HEK293 (cell line): ENCODE measurements around the gene HFM1.

Experiments used
- CTCF ChIA-PET: fragments of 350-600 bp; formaldehyde crosslinking; extraction: SDS; loops from one replicate; lab custom pipeline; 2021; ENCODE audit warnings: antibody characterized with exemption; lab: Yijun Ruan, JAX
- POLR2A ChIA-PET: fragments of 300-600 bp; formaldehyde crosslinking; extraction: SDS; loops from one replicate; lab custom pipeline; 2020; ENCODE audit warnings: antibody characterized with exemption, inconsistent platforms; lab: Yijun Ruan, JAX
- H3K27ac ChIP-seq: fragments of 200-500 bp; sonication (Bioruptor generic); 2 replicates; pipeline ENCODE4 v1.5.1; 2014; ENCODE audit warnings: low read depth, low read length, control low read depth, inconsistent platforms; ENCODE audit errors: extremely low read depth
- H3K36me3 ChIP-seq, 2 experiments: fragments of 200-500 bp in 1 of 2; sonication (Bioruptor generic) in 1 of 2; 1 replicate in 1 of 2; 2 replicates in 1 of 2; pipeline ENCODE4 v1.5.1; 2014 to 2017; ENCODE audit warnings: inconsistent platforms in 2 of 2, low read length in 2 of 2; ENCODE audit not compliant: control insufficient read depth in 2 of 2, insufficient read depth in 1 of 2
- H3K4me1 ChIP-seq: fragments of 200-500 bp; sonication (Bioruptor generic); 2 replicates; pipeline ENCODE4 v1.5.1; 2014; ENCODE audit warnings: mild to moderate bottlenecking, low read length, inconsistent platforms; ENCODE audit not compliant: control insufficient read depth, insufficient read depth
- H3K4me3 ChIP-seq: 2 replicates; pipeline ENCODE4 v1.5.1; 2011; ENCODE audit warnings: low read depth, mild to moderate bottlenecking, control low read depth, low read length, moderate library complexity
- H3K9me3 ChIP-seq: fragments of 200-500 bp; sonication (Bioruptor generic); 2 replicates; pipeline ENCODE4 v1.5.1; 2014; ENCODE audit warnings: low read depth, low read length, inconsistent platforms; ENCODE audit not compliant: control insufficient read depth, insufficient read depth
- HOXA7 ChIP-seq: sonication (generic); formaldehyde crosslinking; IDR thresholded peaks from 2 replicates; pipeline ENCODE4 v1.8.1; 2022; ENCODE audit warnings: missing genetic modification reagents, borderline replicate concordance
- MYNN ChIP-seq: fragments of 450-650 bp; formaldehyde crosslinking; IDR thresholded peaks from 2 replicates; pipeline ENCODE4 v1.5.1; 2016; ENCODE audit warnings: missing biosample characterization, missing genetic modification characterization, borderline replicate concordance
- SCRT2 ChIP-seq: fragments of 450-650 bp; formaldehyde crosslinking; IDR thresholded peaks from 2 replicates; pipeline ENCODE4 v1.5.1; 2016; ENCODE audit warnings: missing biosample characterization, missing genetic modification characterization
- ZFP37 ChIP-seq: fragments of 450-650 bp; formaldehyde crosslinking; IDR thresholded peaks from 2 replicates; pipeline ENCODE4 v1.5.1; 2016; ENCODE audit warnings: missing biosample characterization, missing genetic modification characterization
- ZFP69B ChIP-seq: fragments of 450-650 bp; formaldehyde crosslinking; IDR thresholded peaks from 2 replicates; pipeline ENCODE4 v1.5.1; 2016; ENCODE audit warnings: missing biosample characterization, missing genetic modification characterization
- ZNF132 ChIP-seq: fragments of 450-650 bp; formaldehyde crosslinking; IDR thresholded peaks from 2 replicates; pipeline ENCODE4 v1.5.1; 2017; ENCODE audit warnings: missing biosample characterization, missing genetic modification characterization, borderline replicate concordance
- ZNF169 ChIP-seq: fragments of 450-650 bp; formaldehyde crosslinking; IDR thresholded peaks from 2 replicates; pipeline ENCODE4 v1.5.1; 2016; ENCODE audit warnings: missing biosample characterization, missing genetic modification characterization
- ZNF174 ChIP-seq: fragments of 450-650 bp; formaldehyde crosslinking; IDR thresholded peaks from 2 replicates; pipeline ENCODE4 v1.5.0; 2017; ENCODE audit warnings: missing biosample characterization, mild to moderate bottlenecking, missing genetic modification characterization
- ZNF175 ChIP-seq: fragments of 450-650 bp; formaldehyde crosslinking; IDR thresholded peaks from 2 replicates; pipeline ENCODE4 v1.5.1; 2016; ENCODE audit warnings: missing biosample characterization, missing genetic modification characterization
- ZNF335 ChIP-seq: fragments of 450-650 bp; formaldehyde crosslinking; conservative IDR thresholded peaks from 2 replicates; pipeline ENCODE4 v1.5.1; 2016; ENCODE audit warnings: missing biosample characterization, missing genetic modification characterization
- ZNF501 ChIP-seq: fragments of 450-650 bp; formaldehyde crosslinking; IDR thresholded peaks from 2 replicates; pipeline ENCODE4 v1.5.1; 2016; ENCODE audit warnings: missing biosample characterization, missing genetic modification characterization
- ZNF530 ChIP-seq: fragments of 450-650 bp; formaldehyde crosslinking; IDR thresholded peaks from 2 replicates; pipeline ENCODE4 v1.5.1; 2016; ENCODE audit warnings: low read depth, missing biosample characterization, missing genetic modification characterization
- ZNF585B ChIP-seq: fragments of 450-650 bp; formaldehyde crosslinking; IDR thresholded peaks from 2 replicates; pipeline ENCODE4 v1.5.1; 2016; ENCODE audit warnings: missing biosample characterization, missing genetic modification characterization
- ZNF791 ChIP-seq: fragments of 450-650 bp; formaldehyde crosslinking; IDR thresholded peaks from 2 replicates; pipeline ENCODE4 v1.5.1; 2016; ENCODE audit warnings: missing biosample characterization, missing genetic modification characterization
- ZSCAN23 ChIP-seq: fragments of 450-650 bp; formaldehyde crosslinking; IDR thresholded peaks from 2 replicates; pipeline ENCODE4 v1.5.1; 2016; ENCODE audit warnings: missing biosample characterization, missing genetic modification characterization
- TF ChIP-seq, protein P1 (sequence below): fragments of 450-650 bp; formaldehyde crosslinking; IDR thresholded peaks from 2 replicates; pipeline ENCODE4 v1.5.1; 2017; ENCODE audit warnings: missing biosample characterization, missing genetic modification characterization
- TF ChIP-seq, protein P2 (sequence below): fragments of 450-650 bp; formaldehyde crosslinking; IDR thresholded peaks from 2 replicates; pipeline ENCODE4 v1.5.1; 2016; ENCODE audit warnings: missing biosample characterization, missing genetic modification characterization, borderline replicate concordance
- TF ChIP-seq, protein P3 (sequence below): fragments of 450-650 bp; formaldehyde crosslinking; IDR thresholded peaks from 2 replicates; pipeline ENCODE4 v1.5.1; 2016; ENCODE audit warnings: missing biosample characterization, missing genetic modification characterization
- TF ChIP-seq, protein P4 (sequence below): fragments of 450-650 bp; formaldehyde crosslinking; IDR thresholded peaks from 2 replicates; pipeline ENCODE4 v1.5.1; 2016; ENCODE audit warnings: missing biosample characterization, missing genetic modification characterization
- TF ChIP-seq, protein P5 (sequence below): fragments of 450-650 bp; formaldehyde crosslinking; IDR thresholded peaks from 2 replicates; pipeline ENCODE4 v1.5.0; 2017; ENCODE audit warnings: missing biosample characterization, missing genetic modification characterization, borderline replicate concordance

HFM1 gene

DNA sequence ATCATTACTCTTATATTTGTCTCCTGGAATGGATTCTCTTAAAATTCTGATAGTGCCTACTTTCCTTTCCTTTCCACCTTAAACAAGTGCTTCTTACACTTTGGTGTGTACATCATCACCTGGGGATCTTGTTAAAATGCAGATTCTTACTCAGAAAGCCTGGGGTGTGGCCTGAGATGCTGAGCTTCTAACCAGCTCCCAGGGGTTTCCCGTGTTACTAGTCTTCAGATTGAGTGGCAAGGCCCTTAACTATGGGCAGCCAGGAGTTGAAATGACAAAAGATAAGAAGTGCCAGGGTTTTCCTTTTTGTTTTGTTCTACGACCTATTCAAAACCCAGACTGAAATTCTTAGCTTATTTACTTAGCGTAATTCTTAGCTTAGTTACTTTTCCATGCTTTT, 159.2 kb downstream of the HFM1 start (continued):
- no peak for TF ChIP-seq ZNF175 (tag by site-specific recombination)
- TF ChIP-seq ZNF132 (tag by site-specific recombination) = no peak
- no peak for TF ChIP-seq ZNF174
- TF ChIP-seq ZSCAN23 (tag by site-specific recombination) = no peak
- no peak for TF ChIP-seq ZFP69B (tag by site-specific recombination)

DNA sequence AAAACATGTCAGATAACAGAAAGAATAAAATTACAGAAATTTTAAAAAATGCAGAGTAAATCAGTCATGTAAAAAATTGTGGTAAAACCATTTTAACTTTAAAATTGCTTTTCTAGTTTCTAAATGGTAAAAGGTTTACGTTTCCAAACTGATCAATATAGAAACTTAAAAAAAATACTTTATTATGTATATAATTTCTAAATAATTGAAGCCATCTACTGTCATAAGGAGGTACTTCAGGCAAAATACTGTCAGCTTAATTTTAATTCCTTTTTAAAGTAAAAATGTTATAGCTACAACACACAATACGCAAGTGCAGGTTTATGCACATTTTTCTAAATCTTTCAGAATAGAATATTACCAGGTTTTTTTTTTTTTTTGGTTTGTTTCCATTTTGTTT, 159.9 kb downstream of the HFM1 start:
- POLR2A ChIA-PET = interaction anchor here (0.6 kb wide), 1 partner anchor 18 kb away, joined by 3 read pairs; no protein-coding TSS in a partner anchor
- Histone ChIP-seq H3K36me3 (no peaks in the 10 kb centered on the region), H3K9me3 (no peaks in the 10 kb centered on the region), H3K27ac (no peak overlapping the region), H3K4me1 (0 out of 2 replicates have a peak, but pooled peaks cover 2% of the 10 kb centered on the region), H3K4me3 (no peak overlapping the region)
- CTCF ChIA-PET = interaction anchor here (0.7 to 1.6 kb wide), 2 partner anchors 36 to 79 kb away, joined by 3 to 7 read pairs; no protein-coding TSS in a partner anchor
- no peak for TF ChIP-seq ZNF169 (tag by site-specific recombination)
- no peak for TF ChIP-seq SCRT2
- no peak for TF ChIP-seq ZNF530 (tag by site-specific recombination)
- TF ChIP-seq, protein P1, sequence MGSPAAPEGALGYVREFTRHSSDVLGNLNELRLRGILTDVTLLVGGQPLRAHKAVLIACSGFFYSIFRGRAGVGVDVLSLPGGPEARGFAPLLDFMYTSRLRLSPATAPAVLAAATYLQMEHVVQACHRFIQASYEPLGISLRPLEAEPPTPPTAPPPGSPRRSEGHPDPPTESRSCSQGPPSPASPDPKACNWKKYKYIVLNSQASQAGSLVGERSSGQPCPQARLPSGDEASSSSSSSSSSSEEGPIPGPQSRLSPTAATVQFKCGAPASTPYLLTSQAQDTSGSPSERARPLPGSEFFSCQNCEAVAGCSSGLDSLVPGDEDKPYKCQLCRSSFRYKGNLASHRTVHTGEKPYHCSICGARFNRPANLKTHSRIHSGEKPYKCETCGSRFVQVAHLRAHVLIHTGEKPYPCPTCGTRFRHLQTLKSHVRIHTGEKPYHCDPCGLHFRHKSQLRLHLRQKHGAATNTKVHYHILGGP (tag by site-specific recombination) = no peak
- no peak for TF ChIP-seq ZNF585B (tag by site-specific recombination)

DNA sequence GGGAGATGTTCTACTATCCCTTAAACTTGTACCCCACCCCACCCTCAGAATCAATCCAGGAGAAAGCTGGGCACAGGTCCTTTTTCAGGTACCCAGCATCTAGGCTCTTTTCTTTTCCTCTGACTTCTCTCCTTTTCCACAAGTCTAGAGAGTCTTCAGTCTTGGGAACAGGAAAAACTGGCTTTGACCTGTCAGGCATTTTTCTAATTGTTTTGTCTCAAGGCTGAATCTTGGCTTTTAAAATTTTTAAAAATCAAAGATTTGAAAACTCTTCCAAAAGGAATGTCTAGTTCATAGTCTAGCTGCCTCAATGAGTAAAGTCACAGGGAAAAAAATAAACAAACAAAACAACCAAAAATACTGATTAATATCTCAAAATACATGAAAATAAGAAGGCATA, 161.5 kb downstream of the HFM1 start:
- Histone ChIP-seq H3K36me3 (no peaks in the 10 kb centered on the region), H3K27ac (no peak overlapping the region), H3K4me3 (no peak overlapping the region), H3K9me3 (no peaks in the 10 kb centered on the region), H3K4me1 (0 out of 2 replicates have a peak, but pooled peaks cover 2% of the 10 kb centered on the region)
- CTCF ChIA-PET = interaction anchor here (1.0 to 3.0 kb wide), 2 partner anchors 77 to 685 kb away, joined by 4 to 9 read pairs; no protein-coding TSS in a partner anchor
- POLR2A ChIA-PET = no interaction called here
- TF ChIP-seq, protein P2, sequence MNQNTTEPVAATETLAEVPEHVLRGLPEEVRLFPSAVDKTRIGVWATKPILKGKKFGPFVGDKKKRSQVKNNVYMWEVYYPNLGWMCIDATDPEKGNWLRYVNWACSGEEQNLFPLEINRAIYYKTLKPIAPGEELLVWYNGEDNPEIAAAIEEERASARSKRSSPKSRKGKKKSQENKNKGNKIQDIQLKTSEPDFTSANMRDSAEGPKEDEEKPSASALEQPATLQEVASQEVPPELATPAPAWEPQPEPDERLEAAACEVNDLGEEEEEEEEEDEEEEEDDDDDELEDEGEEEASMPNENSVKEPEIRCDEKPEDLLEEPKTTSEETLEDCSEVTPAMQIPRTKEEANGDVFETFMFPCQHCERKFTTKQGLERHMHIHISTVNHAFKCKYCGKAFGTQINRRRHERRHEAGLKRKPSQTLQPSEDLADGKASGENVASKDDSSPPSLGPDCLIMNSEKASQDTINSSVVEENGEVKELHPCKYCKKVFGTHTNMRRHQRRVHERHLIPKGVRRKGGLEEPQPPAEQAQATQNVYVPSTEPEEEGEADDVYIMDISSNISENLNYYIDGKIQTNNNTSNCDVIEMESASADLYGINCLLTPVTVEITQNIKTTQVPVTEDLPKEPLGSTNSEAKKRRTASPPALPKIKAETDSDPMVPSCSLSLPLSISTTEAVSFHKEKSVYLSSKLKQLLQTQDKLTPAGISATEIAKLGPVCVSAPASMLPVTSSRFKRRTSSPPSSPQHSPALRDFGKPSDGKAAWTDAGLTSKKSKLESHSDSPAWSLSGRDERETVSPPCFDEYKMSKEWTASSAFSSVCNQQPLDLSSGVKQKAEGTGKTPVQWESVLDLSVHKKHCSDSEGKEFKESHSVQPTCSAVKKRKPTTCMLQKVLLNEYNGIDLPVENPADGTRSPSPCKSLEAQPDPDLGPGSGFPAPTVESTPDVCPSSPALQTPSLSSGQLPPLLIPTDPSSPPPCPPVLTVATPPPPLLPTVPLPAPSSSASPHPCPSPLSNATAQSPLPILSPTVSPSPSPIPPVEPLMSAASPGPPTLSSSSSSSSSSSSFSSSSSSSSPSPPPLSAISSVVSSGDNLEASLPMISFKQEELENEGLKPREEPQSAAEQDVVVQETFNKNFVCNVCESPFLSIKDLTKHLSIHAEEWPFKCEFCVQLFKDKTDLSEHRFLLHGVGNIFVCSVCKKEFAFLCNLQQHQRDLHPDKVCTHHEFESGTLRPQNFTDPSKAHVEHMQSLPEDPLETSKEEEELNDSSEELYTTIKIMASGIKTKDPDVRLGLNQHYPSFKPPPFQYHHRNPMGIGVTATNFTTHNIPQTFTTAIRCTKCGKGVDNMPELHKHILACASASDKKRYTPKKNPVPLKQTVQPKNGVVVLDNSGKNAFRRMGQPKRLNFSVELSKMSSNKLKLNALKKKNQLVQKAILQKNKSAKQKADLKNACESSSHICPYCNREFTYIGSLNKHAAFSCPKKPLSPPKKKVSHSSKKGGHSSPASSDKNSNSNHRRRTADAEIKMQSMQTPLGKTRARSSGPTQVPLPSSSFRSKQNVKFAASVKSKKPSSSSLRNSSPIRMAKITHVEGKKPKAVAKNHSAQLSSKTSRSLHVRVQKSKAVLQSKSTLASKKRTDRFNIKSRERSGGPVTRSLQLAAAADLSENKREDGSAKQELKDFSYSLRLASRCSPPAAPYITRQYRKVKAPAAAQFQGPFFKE = no peak
- TF ChIP-seq ZNF501 (tag by site-specific recombination) = no peak
- TF ChIP-seq ZFP37 (tag by site-specific recombination) = no peak
- no peak for TF ChIP-seq HOXA7 (CRISPR knock-in tag)
- no peak for TF ChIP-seq MYNN (tag by site-specific recombination)
- no peak for TF ChIP-seq ZNF791 (tag by site-specific recombination)
- TF ChIP-seq, protein P3, sequence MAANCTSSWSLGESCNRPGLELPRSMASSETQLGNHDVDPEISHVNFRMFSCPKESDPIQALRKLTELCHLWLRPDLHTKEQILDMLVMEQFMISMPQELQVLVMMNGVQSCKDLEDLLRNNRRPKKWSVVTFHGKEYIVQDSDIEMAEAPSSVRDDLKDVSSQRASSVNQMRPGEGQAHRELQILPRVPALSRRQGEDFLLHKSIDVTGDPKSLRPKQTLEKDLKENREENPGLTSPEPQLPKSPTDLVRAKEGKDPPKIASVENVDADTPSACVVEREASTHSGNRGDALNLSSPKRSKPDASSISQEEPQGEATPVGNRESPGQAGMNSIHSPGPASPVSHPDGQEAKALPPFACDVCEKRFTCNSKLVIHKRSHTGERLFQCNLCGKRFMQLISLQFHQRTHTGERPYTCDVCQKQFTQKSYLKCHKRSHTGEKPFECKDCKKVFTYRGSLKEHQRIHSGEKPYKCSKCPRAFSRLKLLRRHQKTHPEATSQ (tag by site-specific recombination) = no peak
- TF ChIP-seq, protein P4, sequence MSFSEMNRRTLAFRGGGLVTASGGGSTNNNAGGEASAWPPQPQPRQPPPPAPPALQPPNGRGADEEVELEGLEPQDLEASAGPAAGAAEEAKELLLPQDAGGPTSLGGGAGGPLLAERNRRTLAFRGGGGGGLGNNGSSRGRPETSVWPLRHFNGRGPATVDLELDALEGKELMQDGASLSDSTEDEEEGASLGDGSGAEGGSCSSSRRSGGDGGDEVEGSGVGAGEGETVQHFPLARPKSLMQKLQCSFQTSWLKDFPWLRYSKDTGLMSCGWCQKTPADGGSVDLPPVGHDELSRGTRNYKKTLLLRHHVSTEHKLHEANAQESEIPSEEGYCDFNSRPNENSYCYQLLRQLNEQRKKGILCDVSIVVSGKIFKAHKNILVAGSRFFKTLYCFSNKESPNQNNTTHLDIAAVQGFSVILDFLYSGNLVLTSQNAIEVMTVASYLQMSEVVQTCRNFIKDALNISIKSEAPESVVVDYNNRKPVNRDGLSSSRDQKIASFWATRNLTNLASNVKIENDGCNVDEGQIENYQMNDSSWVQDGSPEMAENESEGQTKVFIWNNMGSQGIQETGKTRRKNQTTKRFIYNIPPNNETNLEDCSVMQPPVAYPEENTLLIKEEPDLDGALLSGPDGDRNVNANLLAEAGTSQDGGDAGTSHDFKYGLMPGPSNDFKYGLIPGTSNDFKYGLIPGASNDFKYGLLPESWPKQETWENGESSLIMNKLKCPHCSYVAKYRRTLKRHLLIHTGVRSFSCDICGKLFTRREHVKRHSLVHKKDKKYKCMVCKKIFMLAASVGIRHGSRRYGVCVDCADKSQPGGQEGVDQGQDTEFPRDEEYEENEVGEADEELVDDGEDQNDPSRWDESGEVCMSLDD = no peak
- TF ChIP-seq ZNF335 (tag by site-specific recombination) = no peak
- TF ChIP-seq, protein P5, sequence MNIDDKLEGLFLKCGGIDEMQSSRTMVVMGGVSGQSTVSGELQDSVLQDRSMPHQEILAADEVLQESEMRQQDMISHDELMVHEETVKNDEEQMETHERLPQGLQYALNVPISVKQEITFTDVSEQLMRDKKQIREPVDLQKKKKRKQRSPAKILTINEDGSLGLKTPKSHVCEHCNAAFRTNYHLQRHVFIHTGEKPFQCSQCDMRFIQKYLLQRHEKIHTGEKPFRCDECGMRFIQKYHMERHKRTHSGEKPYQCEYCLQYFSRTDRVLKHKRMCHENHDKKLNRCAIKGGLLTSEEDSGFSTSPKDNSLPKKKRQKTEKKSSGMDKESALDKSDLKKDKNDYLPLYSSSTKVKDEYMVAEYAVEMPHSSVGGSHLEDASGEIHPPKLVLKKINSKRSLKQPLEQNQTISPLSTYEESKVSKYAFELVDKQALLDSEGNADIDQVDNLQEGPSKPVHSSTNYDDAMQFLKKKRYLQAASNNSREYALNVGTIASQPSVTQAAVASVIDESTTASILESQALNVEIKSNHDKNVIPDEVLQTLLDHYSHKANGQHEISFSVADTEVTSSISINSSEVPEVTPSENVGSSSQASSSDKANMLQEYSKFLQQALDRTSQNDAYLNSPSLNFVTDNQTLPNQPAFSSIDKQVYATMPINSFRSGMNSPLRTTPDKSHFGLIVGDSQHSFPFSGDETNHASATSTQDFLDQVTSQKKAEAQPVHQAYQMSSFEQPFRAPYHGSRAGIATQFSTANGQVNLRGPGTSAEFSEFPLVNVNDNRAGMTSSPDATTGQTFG (tag by site-specific recombination) = no peak
